ENCODE measurements around the gene SEPTIN2. TPM values are rescaled to one million over a fixed set of nuclear protein-coding genes. Genes with fewer than 3 reads are reported as not detected.

Gene SEPTIN2
- total RNA-seq, 1 donor from 2014 or later = 217 TPM

- intact Hi-C loops (cut with micrococcal nuclease) = no loop called here
Measured at GRCh38 chr2:241312082-241312481, 3.6 kb upstream of the SEPTIN2 start.

GRCh38 chr2:241313543-241314095 lies 2.1 kb upstream of the SEPTIN2 start:
- intact Hi-C loops (cut with micrococcal nuclease) = loop anchor here (2.0 kb wide), 2 partner anchors 95 to 421 kb away; partner anchors contain the start of gene D2HGDH

- intact Hi-C loops (cut with micrococcal nuclease) = loop anchor here (1.0 to 5.0 kb wide), 18 partner anchors 42 to 753 kb away; partner anchors contain the start of genes ATG4B, CAPN10, D2HGDH and DTYMK
Measured at GRCh38 chr2:241314226-241315092, 1.3 kb upstream of the SEPTIN2 start.

GRCh38 chr2:241315093-241315878 lies 439 bp upstream of the SEPTIN2 start, which contains the start of gene HDLBP:
HDLBP (minus strand) TSS chr2:241315672; CDS start chr2:241266869, 48,803 bp downstream.
- intact Hi-C loops (cut with micrococcal nuclease) = loop anchor here (1.0 to 5.0 kb wide), 18 partner anchors 41 to 754 kb away; partner anchors contain the start of genes ATG4B, CAPN10, D2HGDH and DTYMK

- intact Hi-C loops (cut with micrococcal nuclease) = loop anchor here (1.0 to 5.0 kb wide), 4 partner anchors 19 to 300 kb away; no protein-coding TSS in a partner anchor
Measured at GRCh38 chr2:241316825-241317224, 1.1 kb downstream of the SEPTIN2 start.

- intact Hi-C loops (cut with micrococcal nuclease) = loop anchor here (5.0 kb wide), 1 partner anchor 280 kb away; no protein-coding TSS in a partner anchor
Measured at GRCh38 chr2:241317391-241317790, 1.7 kb downstream of the SEPTIN2 start.

- intact Hi-C loops (cut with micrococcal nuclease) = loop anchor here (5.0 kb wide), 1 partner anchor 282 kb away; no protein-coding TSS in a partner anchor
Measured at GRCh38 chr2:241318830-241319229, 3.1 kb downstream of the SEPTIN2 start.

GRCh38 chr2:241320394-241320793 lies 4.7 kb downstream of the SEPTIN2 start:
- intact Hi-C loops (cut with micrococcal nuclease) = no loop called here

GRCh38 chr2:241321033-241321432 lies 5.3 kb downstream of the SEPTIN2 start:
- intact Hi-C loops (cut with micrococcal nuclease) = no loop called here

- intact Hi-C loops (cut with micrococcal nuclease) = no loop called here
Measured at GRCh38 chr2:241321886-241322285, 6.2 kb downstream of the SEPTIN2 start.

- intact Hi-C loops (cut with micrococcal nuclease) = no loop called here
Measured at GRCh38 chr2:241323778-241324177, 8.1 kb downstream of the SEPTIN2 start.

- intact Hi-C loops (cut with micrococcal nuclease) = loop anchor here (1.0 kb wide), 1 partner anchor 12 kb away; no protein-coding TSS in a partner anchor
Measured at GRCh38 chr2:241324775-241325174, 9.1 kb downstream of the SEPTIN2 start.

GRCh38 chr2:241325257-241325656 lies 9.5 kb downstream of the SEPTIN2 start:
- intact Hi-C loops (cut with micrococcal nuclease) = loop anchor here (1.0 kb wide), 1 partner anchor 11 kb away; no protein-coding TSS in a partner anchor

- intact Hi-C loops (cut with micrococcal nuclease) = no loop called here
Measured at GRCh38 chr2:241329669-241330615, 14.2 kb downstream of the SEPTIN2 start.

- intact Hi-C loops (cut with micrococcal nuclease) = no loop called here
Measured at GRCh38 chr2:241330616-241330981, 14.9 kb downstream of the SEPTIN2 start.

GRCh38 chr2:241334813-241335212 lies 19.1 kb downstream of the SEPTIN2 start:
- intact Hi-C loops (cut with micrococcal nuclease) = no loop called here

- intact Hi-C loops (cut with micrococcal nuclease) = no loop called here
Measured at GRCh38 chr2:241339839-241340630, 24.3 kb downstream of the SEPTIN2 start.

GRCh38 chr2:241340631-241341163 lies 25.0 kb downstream of the SEPTIN2 start:
- intact Hi-C loops (cut with micrococcal nuclease) = no loop called here

All from T-helper 1 cell treated with Interleukin-12 subunit alpha and Interleukin-12 subunit beta and Interleukin-4 antibody, amounts not matched to agents 30 ng/mL and 1 ng/mL, for 36 hours (primary cell).